Right lobe of liver (tissue), 4 donors: ENCODE data around the gene RBFOX2.

ENCODE experiments used
- CTCF ChIP-seq, 4 donors: fragments of 200-600 bp in 3 of 4; fragments of 450-650 bp in 1 of 4; IDR thresholded peaks; one replicate each; pipeline versions ENCODE4 v1.5.1 to v1.8.0; 2016 to 2022; ENCODE audit warnings: antibody characterized with exemption in 4 of 4, mild to moderate bottlenecking in 2 of 4
- POLR2A ChIP-seq: fragments of 450-650 bp; IDR thresholded peaks from one replicate; pipeline ENCODE4 v1.6.1; 2017; ENCODE audit warnings: antibody characterized with exemption, mild to moderate bottlenecking
- donor health status: DM: no; HTN: no; CAD: no.
- donor health status: DM: no; HTN: no; CAD: no.
- donor health status: DM: no; HTN: yes; CAD: no.

GRCh38 chr22:35739931-35740380 lies 288.7 kb downstream of the RBFOX2 start:
- no peak for TF ChIP-seq POLR2A
- TF ChIP-seq CTCF (IDR thresholded peaks at IDR 0.05): no peak
